ENCODE results near the gene DNAH9. TPM values are rescaled to one million over a fixed set of nuclear protein-coding genes. Genes with fewer than 3 reads are reported as not detected.
"Not testable (repeated sequence)": the region's sequence is repeated elsewhere in the genome, so short reads cannot be mapped to it uniquely, and the experiment has no call there.

Gene DNAH9
- total RNA-seq, 1 donor from 2014 or later: 1.7 TPM

DNA sequence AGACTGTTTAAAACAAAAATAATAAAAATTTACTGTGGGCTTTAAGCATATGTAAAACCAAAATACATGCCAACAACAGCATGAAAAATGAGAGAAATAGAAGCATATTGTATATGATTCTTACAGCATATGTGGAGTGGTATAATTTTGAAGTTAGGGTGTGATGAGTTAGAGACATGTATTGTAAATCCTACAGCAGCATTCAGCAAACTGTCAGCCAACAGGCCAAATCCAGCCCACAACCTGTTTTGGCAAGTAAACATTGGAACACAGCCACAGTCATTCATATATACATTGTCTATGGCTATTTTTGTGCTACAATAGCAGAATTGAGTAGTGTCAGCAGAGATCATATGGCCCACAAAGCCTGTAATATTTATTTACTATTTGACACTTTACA lies 356.7 kb downstream of the DNAH9 start:
- DNase-seq (ENCODE audit: low spot score): no peak

- no peak for DNase-seq (ENCODE audit: low spot score)
Measured at GRCh38 chr17:11969565-11969964, 371.3 kb downstream of the DNAH9 start.

- DNase-seq (ENCODE audit: low spot score): not testable (repeated sequence)
Measured at GRCh38 chr17:11972741-11973140, 374.5 kb downstream of the DNAH9 start.

GRCh38 chr17:11979795-11980194 lies 381.5 kb downstream of the DNAH9 start:
- no peak for DNase-seq (ENCODE audit: low spot score)

DNA sequence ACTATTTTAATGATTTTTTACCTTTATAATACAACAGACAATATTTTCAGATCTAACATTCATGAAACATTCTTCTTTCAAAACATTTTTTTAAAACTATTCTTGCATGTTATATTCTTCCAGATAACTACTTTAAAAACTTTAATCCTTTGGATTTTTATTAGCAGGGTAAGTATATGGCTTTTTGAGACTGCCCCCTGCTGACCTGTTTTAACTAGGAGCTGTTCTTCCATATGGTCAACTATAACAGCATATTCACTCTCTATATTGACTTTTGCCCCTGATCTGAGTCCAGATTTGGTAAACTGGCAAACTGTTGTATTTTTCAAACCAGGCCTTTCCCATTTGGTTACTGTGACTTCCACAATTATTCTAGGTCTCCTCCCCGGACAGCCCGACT lies 382.5 kb downstream of the DNAH9 start:
- DNase-seq (ENCODE audit: low spot score): no peak

DNA sequence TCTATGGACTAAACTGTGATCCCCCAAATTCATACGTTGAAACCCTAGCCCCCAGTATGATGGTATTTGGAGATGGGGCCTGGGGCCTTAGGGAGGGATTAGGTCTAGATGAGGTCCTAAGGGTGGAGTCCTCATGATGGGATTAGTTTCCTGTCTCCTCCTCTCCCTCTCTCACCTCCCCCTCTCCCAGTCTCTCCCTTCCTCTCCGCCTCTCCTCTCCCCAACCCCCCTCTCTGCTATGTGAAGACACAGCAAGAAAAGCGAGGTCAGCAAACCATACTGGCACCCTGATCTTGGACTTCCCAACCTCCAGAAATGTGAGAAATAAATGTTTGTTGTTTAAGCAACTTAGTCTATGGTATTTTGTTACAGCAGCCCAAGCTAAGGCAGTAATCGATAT lies 383.6 kb downstream of the DNAH9 start:
- no peak for DNase-seq (ENCODE audit: low spot score)

DNA sequence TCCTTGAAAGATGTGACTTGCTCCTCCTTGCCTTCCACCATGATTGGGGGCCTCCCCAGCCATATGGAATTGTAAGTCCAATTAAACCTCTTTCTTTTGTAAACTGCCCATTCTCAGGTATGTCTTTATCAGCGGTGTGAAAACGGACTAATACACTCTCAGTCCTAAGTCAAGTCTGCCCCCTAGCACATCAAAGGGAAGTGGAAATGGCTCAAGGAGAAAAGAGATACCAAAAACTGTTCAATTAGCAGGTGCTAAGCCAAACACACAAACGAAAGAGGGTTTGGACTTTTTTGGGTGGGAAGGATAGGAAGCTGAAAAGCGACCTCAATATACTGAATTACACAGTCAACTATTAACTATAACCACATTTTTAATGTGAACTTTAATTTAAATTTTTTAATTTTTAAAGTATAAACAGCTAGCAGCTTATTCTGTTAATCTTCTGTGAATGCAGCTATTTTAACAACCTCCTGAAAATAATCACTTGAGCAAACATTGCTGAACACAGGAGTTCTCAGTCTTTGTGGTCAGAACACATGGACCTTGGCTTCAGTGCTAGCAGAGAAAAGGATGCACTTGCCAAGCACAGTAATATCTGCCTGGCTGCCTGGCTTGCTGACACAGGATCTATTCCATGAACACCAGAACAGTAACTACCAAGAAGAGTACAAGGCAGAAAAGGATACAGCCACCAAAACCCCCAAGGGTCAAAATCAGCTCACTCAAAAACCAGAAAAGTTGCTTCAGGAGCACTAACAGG lies 388.1 kb downstream of the DNAH9 start:
- DNase-seq (ENCODE audit: low spot score): no peak

GRCh38 chr17:11986942-11987329 lies 388.7 kb downstream of the DNAH9 start:
- no peak for DNase-seq (ENCODE audit: low spot score)

DNA sequence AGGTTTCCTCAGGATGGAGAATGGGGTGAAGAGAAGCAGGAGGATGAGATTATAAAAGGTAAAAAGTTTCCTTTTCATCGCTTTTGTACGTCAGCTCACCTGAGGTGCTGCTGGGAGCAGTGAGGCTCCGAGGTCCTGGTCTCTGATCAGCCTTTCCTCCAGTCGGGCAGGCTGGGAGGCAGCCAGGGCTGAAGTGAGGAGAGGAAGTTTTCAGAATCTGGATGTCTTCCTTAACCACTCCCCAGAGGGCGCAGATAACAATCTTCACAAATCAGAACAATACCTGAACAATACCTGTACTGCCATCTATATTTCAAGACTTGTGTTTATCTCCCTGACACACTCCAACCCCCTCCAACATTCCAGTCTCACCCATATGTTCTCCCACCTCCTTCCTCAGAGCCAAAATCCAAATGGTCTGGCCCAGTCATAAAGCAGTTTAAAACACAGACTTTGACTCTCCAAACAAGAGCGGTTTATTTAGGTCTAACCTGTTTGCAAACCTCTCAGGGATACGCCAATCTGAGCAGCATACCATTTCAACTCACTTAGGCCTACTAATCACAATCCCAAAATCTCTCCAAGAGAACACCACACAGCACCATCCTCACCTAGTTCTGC lies 392.2 kb downstream of the DNAH9 start:
- DNase-seq (ENCODE audit: low spot score): no peak

DNA sequence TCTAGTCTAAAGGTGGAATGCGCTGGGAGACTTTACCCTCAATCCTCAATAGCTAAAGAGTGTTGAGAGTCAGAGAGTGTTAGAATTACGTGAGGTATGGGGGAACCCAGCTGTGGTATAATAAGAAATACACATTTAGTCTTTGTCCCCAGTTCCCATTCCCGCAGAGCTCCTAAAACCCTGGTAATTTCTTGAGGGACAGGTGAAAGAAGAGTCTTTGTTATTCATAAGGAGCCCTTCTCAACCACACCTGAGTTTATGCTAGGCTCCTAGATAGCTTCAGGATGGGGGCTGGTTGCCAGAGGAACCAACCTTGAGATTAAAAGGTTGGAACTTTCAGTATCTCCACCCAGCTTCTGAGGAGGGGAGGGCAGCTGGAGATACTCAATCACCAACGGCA lies 393.2 kb downstream of the DNAH9 start:
- DNase-seq (ENCODE audit: low spot score): no peak

DNA sequence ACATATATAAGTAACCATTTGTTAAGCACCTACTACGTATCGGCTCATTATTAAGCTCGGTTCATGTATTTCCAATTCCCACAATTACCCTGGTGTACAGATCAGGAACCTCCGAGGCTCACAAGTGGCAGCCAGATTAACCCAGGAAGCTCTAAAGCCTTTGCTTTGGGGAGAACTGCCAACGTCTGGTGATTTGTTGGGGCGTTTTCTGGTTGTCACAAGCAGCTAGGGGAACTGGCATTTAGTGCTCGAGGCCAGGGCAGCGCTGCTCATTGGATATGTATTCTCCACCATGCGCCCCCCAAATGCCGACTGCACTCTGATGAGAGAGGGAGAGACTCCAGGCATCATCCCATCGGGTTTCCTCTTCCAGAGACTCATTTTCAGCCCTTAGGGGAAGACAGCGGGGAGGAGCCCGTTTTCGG lies 398.5 kb downstream of the DNAH9 start:
- DNase-seq (ENCODE audit: low spot score): no peak

- DNase-seq (ENCODE audit: low spot score): peak; percentile 97
Measured at GRCh38 chr17:11997147-11997971, 399.1 kb downstream of the DNAH9 start, which contains the start of gene ZNF18. TSS of gene ZNF18 (minus strand) at chr17:11997475. CDS start at chr17:11992829, 4,646 bp downstream.

GRCh38 chr17:11997972-11998233 lies 399.6 kb downstream of the DNAH9 start:
- DNase-seq (ENCODE audit: low spot score): no peak

GRCh38 chr17:11999696-12000095 lies 401.4 kb downstream of the DNAH9 start:
- DNase-seq (ENCODE audit: low spot score): no peak

- DNase-seq (ENCODE audit: low spot score): no peak
Measured at GRCh38 chr17:12007466-12007865, 409.2 kb downstream of the DNAH9 start.

All from ureter (tissue), 1 donor.